CD14-positive monocyte (primary cell): ENCODE results near the gene CHID1. TPM values are rescaled to one million over a fixed set of nuclear protein-coding genes. Genes with fewer than 3 reads are reported as not detected.

Experiments
- DNase-seq, 3 donors: peaks; one replicate each; pipeline ENCODE4 v3.0.0-alpha.2; 2011 to 2022
- H2AFZ ChIP-seq: 2 replicates; pipeline ENCODE4 v1.6.0; 2012; ENCODE audit warnings: mild to moderate bottlenecking, low read depth, low read length, inconsistent platforms; ENCODE audit not compliant: insufficient read depth, poor library complexity, severe bottlenecking
- H3K27ac ChIP-seq, 2 donors: 1 replicate in 1 of 2; 2 replicates in 1 of 2; pipeline ENCODE4 v1.5.1; 2012 to 2013; ENCODE audit warnings: low read length in 2 of 2, control low read depth in 1 of 2, inconsistent platforms in 1 of 2, low read depth in 1 of 2, mild to moderate bottlenecking in 1 of 2
- H3K27me3 ChIP-seq, 2 donors: one replicate each; pipeline versions ENCODE4 v1.6.0 to v1.6.1; 2011 to 2013; ENCODE audit warnings: low read length in 2 of 2; ENCODE audit not compliant: control insufficient read depth in 2 of 2, insufficient read depth in 2 of 2
- H3K36me3 ChIP-seq, 2 donors: replicated peaks in 1 of 2; 1 replicate in 1 of 2; 2 replicates in 1 of 2; pipeline versions ENCODE4 v1.5.1 to v1.6.1; 2012 to 2013; ENCODE audit warnings: low read length in 2 of 2, control low read depth in 1 of 2, inconsistent platforms in 1 of 2, mild to moderate bottlenecking in 1 of 2; ENCODE audit not compliant: insufficient read depth in 2 of 2, control insufficient read depth in 1 of 2
- H3K4me1 ChIP-seq, 2 donors: 1 replicate in 1 of 2; 2 replicates in 1 of 2; pipeline versions ENCODE4 v1.5.1 to v1.6.1; 2012 to 2013; ENCODE audit warnings: low read length in 2 of 2, control low read depth in 1 of 2, inconsistent platforms in 1 of 2, mild to moderate bottlenecking in 1 of 2, moderate library complexity in 1 of 2; ENCODE audit not compliant: insufficient read depth in 2 of 2, control insufficient read depth in 1 of 2
- H3K4me2 ChIP-seq: replicated peaks from 2 replicates; pipeline ENCODE3; 2012; ENCODE audit warnings: low read length, moderate library complexity, mild to moderate bottlenecking; ENCODE audit not compliant: poor library complexity, severe bottlenecking; ENCODE audit errors: extremely low read depth
- H3K4me3 ChIP-seq, 3 experiments: fragments of 200-600 bp in 1 of 3; sonication (generic) in 1 of 3; replicated peaks in 1 of 3; 1 replicate in 2 of 3; 2 replicates in 1 of 3; pipeline ENCODE4 v1.5.1; 2011 to 2013; ENCODE audit warnings: low read length in 3 of 3, mild to moderate bottlenecking in 3 of 3, control low read depth in 2 of 3, low read depth in 2 of 3, inconsistent platforms in 1 of 3, moderate library complexity in 1 of 3
- H3K79me2 ChIP-seq: 2 replicates; pipeline ENCODE4 v1.6.0; 2012; ENCODE audit warnings: mild to moderate bottlenecking, control low read depth, inconsistent platforms, low read length, moderate library complexity; ENCODE audit not compliant: insufficient read depth
- H3K9ac ChIP-seq: 2 replicates; pipeline ENCODE4 v1.6.0; 2017; ENCODE audit warnings: low read length, mild to moderate bottlenecking; ENCODE audit not compliant: insufficient read depth, poor library complexity, severe bottlenecking
- H3K9me3 ChIP-seq, 2 donors: replicated peaks in 1 of 2; 1 replicate in 1 of 2; 2 replicates in 1 of 2; pipeline versions ENCODE4 v1.5.1 to v1.6.1; 2012 to 2013; ENCODE audit warnings: low read length in 2 of 2, control low read depth in 1 of 2; ENCODE audit not compliant: control insufficient read depth in 1 of 2, insufficient read depth in 1 of 2
- H4K20me1 ChIP-seq: 2 replicates; pipeline ENCODE4 v1.6.0; 2012; ENCODE audit warnings: mild to moderate bottlenecking, low read length, control low read depth, moderate library complexity; ENCODE audit not compliant: insufficient read depth
- H3K27ac Mint-ChIP-seq, 7 donors: one replicate each; pipeline ENCODE4 v1.8.0; 2020; ENCODE audit warnings: mild to moderate bottlenecking in 7 of 7, mixed read lengths in 7 of 7, moderate library complexity in 6 of 7, inconsistent platforms in 2 of 7
- H3K27me3 Mint-ChIP-seq, 3 donors: one replicate each; pipeline ENCODE4 v1.8.0; 2021 to 2022; ENCODE audit warnings: low read depth in 3 of 3, mild to moderate bottlenecking in 3 of 3, mixed read lengths in 3 of 3, moderate library complexity in 3 of 3, inconsistent platforms in 1 of 3
- H3K36me3 Mint-ChIP-seq, 2 donors: one replicate each; pipeline ENCODE4 v1.8.0; 2020; ENCODE audit warnings: mixed read lengths in 2 of 2, inconsistent platforms in 1 of 2, mild to moderate bottlenecking in 1 of 2
- H3K4me1 Mint-ChIP-seq: one replicate; pipeline ENCODE4 v1.8.0; 2020; ENCODE audit warnings: mild to moderate bottlenecking, mixed read lengths
- H3K4me3 Mint-ChIP-seq, 2 donors: one replicate each; pipeline ENCODE4 v1.8.0; 2020; ENCODE audit warnings: mild to moderate bottlenecking in 2 of 2, mixed read lengths in 2 of 2, moderate library complexity in 1 of 2
- H3K9me3 Mint-ChIP-seq, 7 donors: one replicate each; pipeline ENCODE4 v1.8.0; 2020 to 2022; ENCODE audit warnings: mixed read lengths in 7 of 7, mild to moderate bottlenecking in 6 of 7, moderate library complexity in 6 of 7, inconsistent platforms in 2 of 7
- CTCF ChIP-seq: fragments of 200-600 bp; IDR thresholded peaks from one replicate; pipeline ENCODE4 v1.8.0; 2022; ENCODE audit warnings: antibody characterized with exemption, mild to moderate bottlenecking
- WGBS: methylation state at CpG from one replicate; pipeline ENCODE4 v1.1.5; 2013; ENCODE audit warnings: missing lambda C conversion rate; ENCODE audit not compliant: insufficient coverage; 5-methylcytosine and 5-hydroxymethylcytosine counted together
- intact Hi-C, 2 donors: fragments of 100-400 bp; cut with micrococcal nuclease; formaldehyde crosslinking; loops; one replicate each; pipeline versions ENCODE4 v1.15.0 to v1.15.1; 2023
- polyA plus RNA-seq, 3 donors: library from polyadenylated mRNA; depleted of rRNA in 1 of 3; unstranded in 2 of 3; stranded (reverse) in 1 of 3; fragments of 300-500 nt in 2 of 3; fragments of >200 nt in 1 of 3; fragmentation: Illumina TruSeq in 2 of 3; gene quantifications; 1 replicate in 2 of 3; 2 replicates in 1 of 3; pipeline ENCODE4 v1.2.3, GENCODE V29; 2012 to 2021

The CHID1 gene
- polyA plus RNA-seq, 3 donors, result 23.2 to 45.4 (median 45.0) TPM

GRCh38 chr11:895331-896110 is 15.1 kb downstream of the CHID1 start:
- H3K4me1 ChIP-seq, result no peaks in the 10 kb centered on the region
- no peak for DNase-seq
- H3K4me3 Mint-ChIP-seq, result no peak overlapping the region

GRCh38 chr11:894575-895201 is 15.9 kb downstream of the CHID1 start:
- H3K27ac Mint-ChIP-seq, result no peak overlapping the region
- TF ChIP-seq CTCF, result no peak
- WGBS, result 94% methylated on average over 11 of the region's 12 CpGs
- no peaks in the 10 kb centered on the region for H3K27me3 ChIP-seq
- H3K9me3 ChIP-seq, result no peaks in the 10 kb centered on the region
- no peak overlapping the region for H2AFZ ChIP-seq
- no peak overlapping the region for H3K27ac ChIP-seq
- intact Hi-C loops, result no loop called here
- no peaks in the 10 kb centered on the region for H3K4me1 ChIP-seq
- no peak overlapping the region for H3K4me3 Mint-ChIP-seq
- H3K9ac ChIP-seq, result no peak overlapping the region
- no peaks in the 10 kb centered on the region for H3K4me1 Mint-ChIP-seq
- H3K4me3 ChIP-seq, result no peak overlapping the region
- no peaks in the 10 kb centered on the region for H3K9me3 Mint-ChIP-seq
- H3K36me3 ChIP-seq, result peaks cover 10 to 14% of the 10 kb centered on the region in 2 donors
- no peak for DNase-seq
- no peak overlapping the region for H3K4me2 ChIP-seq
- no peaks in the 10 kb centered on the region for H3K79me2 ChIP-seq
- peaks cover 5 to 15% of the 10 kb centered on the region in 2 donors for H3K36me3 Mint-ChIP-seq
- no peaks in the 10 kb centered on the region for H3K27me3 Mint-ChIP-seq
- H4K20me1 ChIP-seq, result no peaks in the 10 kb centered on the region

More at GRCh38 chr11:895331-896110, 15.1 kb downstream of the CHID1 start:
- H3K36me3 Mint-ChIP-seq, result peaks cover 9 to 22% of the 10 kb centered on the region in 2 donors
- Histone ChIP-seq H3K27me3 (no peaks in the 10 kb centered on the region), H3K27ac (no peak overlapping the region), H3K79me2 (no peaks in the 10 kb centered on the region), H3K36me3 (peaks cover 19 to 22% of the 10 kb centered on the region in 2 donors), H3K9ac (no peak overlapping the region), H2AFZ (no peak overlapping the region), H4K20me1 (no peaks in the 10 kb centered on the region), H3K9me3 (no peaks in the 10 kb centered on the region), H3K4me3 (no peak overlapping the region), H3K4me2 (no peak overlapping the region)
- intact Hi-C loops, result no loop called here
- no peak for TF ChIP-seq CTCF
- H3K9me3 Mint-ChIP-seq, result no peaks in the 10 kb centered on the region
- no peak overlapping the region for H3K27ac Mint-ChIP-seq
- 94% methylated on average over 25 of the region's 26 CpGs for WGBS
- H3K4me1 Mint-ChIP-seq, result no peaks in the 10 kb centered on the region
- H3K27me3 Mint-ChIP-seq, result no peaks in the 10 kb centered on the region
